Measurements from ENCODE around the gene SAMD11.

DNA sequence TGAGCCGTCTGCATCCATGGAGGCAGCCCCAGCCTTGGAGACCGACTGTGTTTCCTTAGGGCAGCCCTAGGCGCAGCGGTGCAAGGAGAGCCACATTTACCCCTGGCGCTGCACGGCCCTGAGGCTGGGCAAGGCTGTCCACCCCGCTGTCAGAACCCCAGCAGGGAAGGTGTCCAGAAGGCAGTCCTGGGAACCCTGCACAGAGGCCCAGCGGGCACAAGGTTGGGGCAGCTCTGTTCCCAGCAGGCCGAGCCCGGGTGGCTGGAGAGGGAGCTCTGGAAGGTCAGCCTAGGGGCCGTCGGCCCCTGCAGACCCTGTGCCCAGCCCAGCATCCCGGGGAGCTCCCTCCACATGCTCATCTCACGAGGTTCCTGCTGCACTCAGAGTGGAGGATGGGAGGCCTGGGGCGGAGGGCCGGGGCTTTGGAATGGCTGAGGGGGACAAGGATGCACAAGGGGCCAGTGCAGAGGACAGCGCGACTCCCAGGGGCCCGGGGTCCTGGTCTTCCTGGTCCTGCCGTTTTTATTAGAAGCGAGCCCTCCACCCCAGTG, 19.9 kb upstream of the SAMD11 start:
- TF ChIP-seq, protein P1, sequence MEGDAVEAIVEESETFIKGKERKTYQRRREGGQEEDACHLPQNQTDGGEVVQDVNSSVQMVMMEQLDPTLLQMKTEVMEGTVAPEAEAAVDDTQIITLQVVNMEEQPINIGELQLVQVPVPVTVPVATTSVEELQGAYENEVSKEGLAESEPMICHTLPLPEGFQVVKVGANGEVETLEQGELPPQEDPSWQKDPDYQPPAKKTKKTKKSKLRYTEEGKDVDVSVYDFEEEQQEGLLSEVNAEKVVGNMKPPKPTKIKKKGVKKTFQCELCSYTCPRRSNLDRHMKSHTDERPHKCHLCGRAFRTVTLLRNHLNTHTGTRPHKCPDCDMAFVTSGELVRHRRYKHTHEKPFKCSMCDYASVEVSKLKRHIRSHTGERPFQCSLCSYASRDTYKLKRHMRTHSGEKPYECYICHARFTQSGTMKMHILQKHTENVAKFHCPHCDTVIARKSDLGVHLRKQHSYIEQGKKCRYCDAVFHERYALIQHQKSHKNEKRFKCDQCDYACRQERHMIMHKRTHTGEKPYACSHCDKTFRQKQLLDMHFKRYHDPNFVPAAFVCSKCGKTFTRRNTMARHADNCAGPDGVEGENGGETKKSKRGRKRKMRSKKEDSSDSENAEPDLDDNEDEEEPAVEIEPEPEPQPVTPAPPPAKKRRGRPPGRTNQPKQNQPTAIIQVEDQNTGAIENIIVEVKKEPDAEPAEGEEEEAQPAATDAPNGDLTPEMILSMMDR (IDR thresholded peaks at IDR 0.05; ENCODE audit: insufficient read depth, low read length): no peak
- TF ChIP-seq, protein P2, sequence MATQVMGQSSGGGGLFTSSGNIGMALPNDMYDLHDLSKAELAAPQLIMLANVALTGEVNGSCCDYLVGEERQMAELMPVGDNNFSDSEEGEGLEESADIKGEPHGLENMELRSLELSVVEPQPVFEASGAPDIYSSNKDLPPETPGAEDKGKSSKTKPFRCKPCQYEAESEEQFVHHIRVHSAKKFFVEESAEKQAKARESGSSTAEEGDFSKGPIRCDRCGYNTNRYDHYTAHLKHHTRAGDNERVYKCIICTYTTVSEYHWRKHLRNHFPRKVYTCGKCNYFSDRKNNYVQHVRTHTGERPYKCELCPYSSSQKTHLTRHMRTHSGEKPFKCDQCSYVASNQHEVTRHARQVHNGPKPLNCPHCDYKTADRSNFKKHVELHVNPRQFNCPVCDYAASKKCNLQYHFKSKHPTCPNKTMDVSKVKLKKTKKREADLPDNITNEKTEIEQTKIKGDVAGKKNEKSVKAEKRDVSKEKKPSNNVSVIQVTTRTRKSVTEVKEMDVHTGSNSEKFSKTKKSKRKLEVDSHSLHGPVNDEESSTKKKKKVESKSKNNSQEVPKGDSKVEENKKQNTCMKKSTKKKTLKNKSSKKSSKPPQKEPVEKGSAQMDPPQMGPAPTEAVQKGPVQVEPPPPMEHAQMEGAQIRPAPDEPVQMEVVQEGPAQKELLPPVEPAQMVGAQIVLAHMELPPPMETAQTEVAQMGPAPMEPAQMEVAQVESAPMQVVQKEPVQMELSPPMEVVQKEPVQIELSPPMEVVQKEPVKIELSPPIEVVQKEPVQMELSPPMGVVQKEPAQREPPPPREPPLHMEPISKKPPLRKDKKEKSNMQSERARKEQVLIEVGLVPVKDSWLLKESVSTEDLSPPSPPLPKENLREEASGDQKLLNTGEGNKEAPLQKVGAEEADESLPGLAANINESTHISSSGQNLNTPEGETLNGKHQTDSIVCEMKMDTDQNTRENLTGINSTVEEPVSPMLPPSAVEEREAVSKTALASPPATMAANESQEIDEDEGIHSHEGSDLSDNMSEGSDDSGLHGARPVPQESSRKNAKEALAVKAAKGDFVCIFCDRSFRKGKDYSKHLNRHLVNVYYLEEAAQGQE (IDR thresholded peaks at IDR 0.05; ENCODE audit: insufficient replicate concordance, low read depth): no peak
- TF ChIP-seq GABPA (IDR thresholded peaks at IDR 0.05; ENCODE audit: low read depth) (no peak), POLR2AphosphoS5 (IDR thresholded peaks at IDR 0.05; ENCODE audit: low read depth) (no peak)
